ENCODE results near the gene ASIC1.

GRCh38 chr12:50089730-50090129, 32.3 kb downstream of the ASIC1 start:
- TF ChIP-seq POLR2A (IDR thresholded peaks at IDR 0.05) (no peak), CTCF (IDR thresholded peaks at IDR 0.05) (no peak), POLR2AphosphoS5 (IDR thresholded peaks at IDR 0.05) (no peak)
